GM18519 (cell line): ENCODE results near the gene CLSTN3.
"Not testable (repeated sequence)": the region's sequence is repeated elsewhere in the genome, so short reads cannot be mapped to it uniquely, and the experiment has no call there.

Source experiments
- ATAC-seq: cut with Tn5 transposase; IDR thresholded peaks from one replicate; pipeline ENCODE4 v1.9.1; 2021; ENCODE audit warnings: mild to moderate bottlenecking, moderate library complexity; ENCODE audit not compliant: unreplicated experiment, low FRiP score

The CLSTN3 gene

GRCh38 chr12:7178481-7178880 lies 48.3 kb downstream of the CLSTN3 start:
- no peak for ATAC-seq

- ATAC-seq: no peak
Observed at GRCh38 chr12:7180685-7181084, 50.5 kb downstream of the CLSTN3 start.

GRCh38 chr12:7186058-7186457 lies 55.9 kb downstream of the CLSTN3 start:
- not testable (repeated sequence) for ATAC-seq

- peak; percentile 14 for ATAC-seq
Observed at GRCh38 chr12:7188562-7189397, 58.6 kb downstream of the CLSTN3 start.

GRCh38 chr12:7189398-7190267 lies 59.5 kb downstream of the CLSTN3 start, which contains the start of gene PEX5:
Gene PEX5 (plus strand): TSS chr12:7189686. CDS start chr12:7190378, 692 bp downstream.
- ATAC-seq: peak; percentile 90

- ATAC-seq: no peak
Observed at GRCh38 chr12:7190268-7191055, 60.3 kb downstream of the CLSTN3 start.

GRCh38 chr12:7193674-7194073 lies 63.5 kb downstream of the CLSTN3 start:
- ATAC-seq: no peak

- ATAC-seq: no peak
Observed at GRCh38 chr12:7197841-7198240, 67.7 kb downstream of the CLSTN3 start.

- no peak for ATAC-seq
Observed at GRCh38 chr12:7203109-7203508, 72.9 kb downstream of the CLSTN3 start.

GRCh38 chr12:7205091-7205490 lies 74.9 kb downstream of the CLSTN3 start:
- ATAC-seq: no peak

- no peak for ATAC-seq
Observed at GRCh38 chr12:7206691-7207090, 76.5 kb downstream of the CLSTN3 start.

GRCh38 chr12:7207866-7208625 lies 77.9 kb downstream of the CLSTN3 start:
- no peak for ATAC-seq
